Endometrial microvascular endothelial cells (primary cell): ENCODE measurements around the gene PM20D2. TPM values are rescaled to one million over a fixed set of nuclear protein-coding genes. Genes with fewer than 3 reads are reported as not detected.

Experiments
- in situ Hi-C: cut with HindIII; loops from 2 replicates; pipeline ENCODE4 v1.10.0; 2017; ENCODE audit warnings: low sequenced_read_pairs, low pct_unique_long_range_greater_than_20kb; ENCODE audit errors: inconsistent ontology term
- total RNA-seq: library from RNA; depleted of rRNA; stranded (reverse); fragments of >200 nt; gene quantifications from one replicate; pipeline ENCODE4 v1.2.3, GENCODE V29; 2015; ENCODE audit errors: inconsistent ontology term

The PM20D2 gene
- total RNA-seq, 1 donor from 2014 or later, result 15.2 TPM

DNA sequence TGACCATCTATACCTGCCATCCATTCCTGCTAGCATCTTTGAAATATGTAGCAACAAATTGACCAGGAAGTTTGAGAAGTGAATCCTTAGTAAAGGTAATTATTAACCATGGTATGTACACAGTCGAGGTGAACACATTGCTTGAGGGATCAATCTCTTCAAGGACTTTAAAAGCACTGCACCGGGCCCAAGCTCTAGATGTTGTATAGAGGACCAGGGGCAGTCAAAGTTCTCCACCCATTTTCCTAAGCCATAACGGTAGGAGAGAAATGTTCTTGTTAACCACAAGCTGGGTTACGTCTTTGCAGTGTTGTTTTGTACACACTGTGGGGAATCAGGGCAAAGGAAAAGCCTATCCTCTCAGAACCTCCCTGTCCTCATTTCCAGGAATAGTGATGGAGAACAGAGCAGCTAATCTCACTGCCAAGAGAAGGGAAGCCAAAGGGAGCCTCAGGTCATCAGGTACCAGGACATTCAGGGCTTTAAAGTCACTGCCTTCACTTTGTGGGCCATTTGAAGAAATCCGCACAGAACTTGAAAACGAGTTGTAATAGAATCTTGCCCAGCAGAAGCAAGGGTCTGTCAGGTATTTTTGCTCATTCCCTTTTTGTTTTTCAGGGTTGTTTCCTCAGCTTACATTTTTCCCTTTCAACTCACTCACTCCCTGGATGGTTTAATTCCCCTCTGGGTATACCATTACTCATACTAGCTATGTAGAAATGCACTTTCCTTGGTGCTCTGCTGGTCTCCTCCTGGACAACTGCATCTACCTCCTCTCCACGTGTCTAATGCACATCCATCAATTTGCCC is 5.3 kb upstream of the PM20D2 start:
- in situ Hi-C loops, result no loop called here

DNA sequence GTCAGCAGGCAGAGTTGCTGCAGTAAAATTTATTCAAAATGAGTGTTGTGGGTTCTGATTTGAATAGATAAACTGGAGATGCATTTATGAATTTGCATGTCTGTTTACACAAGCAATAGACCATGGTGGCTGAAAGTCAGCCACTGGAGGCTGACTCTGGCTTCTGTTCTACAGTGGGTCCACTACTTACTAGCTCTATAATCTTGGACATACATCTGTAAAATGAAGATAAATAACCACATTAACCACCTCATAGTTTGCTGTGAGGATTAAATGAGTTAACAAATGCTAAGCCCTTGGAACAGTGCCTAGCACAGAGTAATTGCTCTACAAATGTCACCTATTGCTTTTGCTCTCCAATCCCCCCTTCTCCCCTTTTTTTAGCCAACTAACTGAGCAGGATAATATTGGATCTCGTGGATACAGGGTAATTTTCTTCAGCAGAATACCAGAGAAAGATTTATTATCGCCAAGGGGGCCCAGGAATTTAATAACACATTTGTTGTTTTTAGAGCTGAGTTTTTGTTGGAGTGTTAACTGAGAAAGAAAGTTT is 1.4 kb upstream of the PM20D2 start:
- in situ Hi-C loops, result no loop called here

DNA sequence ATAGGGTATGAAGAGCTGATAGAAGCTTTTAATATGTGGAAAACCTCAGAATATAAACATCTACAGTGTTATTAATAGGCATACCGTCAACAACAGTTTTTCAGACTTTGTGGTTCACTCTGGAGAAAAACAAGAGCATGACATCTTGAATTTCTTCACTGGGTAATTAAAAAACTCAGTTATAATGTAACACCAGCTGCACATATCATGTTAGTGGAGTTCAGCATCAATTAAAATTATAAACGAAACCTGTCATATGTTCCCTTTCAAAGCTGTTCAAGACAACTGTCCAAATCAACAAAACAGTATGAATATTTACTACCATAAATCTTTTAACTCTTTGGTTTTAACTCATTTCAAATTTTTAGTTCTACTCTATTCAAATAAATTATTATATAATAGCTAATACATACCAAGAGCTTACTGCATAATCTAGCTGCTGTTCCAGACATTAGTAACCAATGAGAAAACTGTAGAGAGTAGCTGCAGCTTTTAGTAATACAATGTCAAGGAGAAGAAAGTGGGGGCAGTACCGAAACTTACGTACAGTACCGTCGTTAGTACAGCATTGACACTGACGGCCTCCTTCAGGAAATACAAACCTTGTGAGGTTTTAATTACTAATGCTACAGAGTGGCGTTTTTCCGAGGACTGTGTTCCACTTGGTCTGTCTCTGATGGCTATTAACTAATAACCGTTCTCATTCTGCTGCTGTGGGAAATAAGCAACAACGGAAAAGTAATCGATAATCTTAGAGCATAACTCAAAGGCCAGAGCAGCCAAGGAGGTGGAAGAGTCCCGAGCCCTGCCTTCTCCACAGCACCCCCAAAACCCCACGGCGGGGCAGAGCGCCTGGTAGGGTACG is 532 bp upstream of the PM20D2 start:
- in situ Hi-C loops, result no loop called here

DNA sequence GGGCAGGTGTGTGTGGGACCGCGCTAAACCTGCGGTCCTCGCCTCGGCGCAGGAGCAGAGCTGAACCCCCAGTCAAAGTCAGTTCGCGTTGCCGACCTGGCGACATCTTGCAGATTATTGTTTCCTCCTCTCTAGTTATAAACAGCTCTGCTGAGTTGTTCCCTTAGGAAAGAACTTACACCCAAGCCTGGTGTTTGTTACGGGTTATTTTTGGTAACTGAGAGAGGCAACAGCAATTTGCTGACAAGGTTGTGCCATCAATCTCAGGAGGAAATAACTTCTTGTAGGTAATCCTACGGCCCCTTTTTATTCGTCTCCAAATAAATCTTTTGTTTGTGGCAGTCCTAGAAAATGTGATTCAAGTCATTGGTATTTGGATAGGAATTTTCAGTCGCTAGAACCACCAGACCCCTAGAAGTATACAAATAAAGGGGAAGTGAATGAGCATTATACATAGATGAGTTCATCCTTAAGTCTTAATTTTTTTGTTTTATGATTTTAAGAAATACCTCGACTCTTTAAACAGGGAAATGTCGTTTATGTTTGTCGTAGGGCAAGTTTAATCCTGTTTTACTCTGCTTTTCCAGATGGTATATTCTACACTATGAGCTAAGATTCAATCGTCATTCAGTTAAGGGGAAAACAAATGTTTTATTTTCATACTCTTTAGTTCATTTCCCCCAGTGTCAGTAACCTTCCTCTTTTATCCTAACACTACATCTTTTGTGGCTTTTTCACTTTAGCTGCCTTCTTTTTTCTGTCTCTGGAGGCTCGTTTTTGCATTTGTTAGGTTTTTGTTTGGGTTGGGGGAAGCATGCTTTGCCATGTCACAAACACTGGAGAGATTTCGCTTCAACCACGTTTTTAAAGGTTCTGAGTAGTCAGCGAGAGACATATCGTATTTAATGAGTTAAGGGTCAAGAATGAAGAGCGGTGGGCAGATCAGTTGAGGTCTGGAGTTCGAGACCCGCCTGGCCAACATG is 1.2 kb downstream of the PM20D2 start:
- in situ Hi-C loops, result no loop called here

DNA sequence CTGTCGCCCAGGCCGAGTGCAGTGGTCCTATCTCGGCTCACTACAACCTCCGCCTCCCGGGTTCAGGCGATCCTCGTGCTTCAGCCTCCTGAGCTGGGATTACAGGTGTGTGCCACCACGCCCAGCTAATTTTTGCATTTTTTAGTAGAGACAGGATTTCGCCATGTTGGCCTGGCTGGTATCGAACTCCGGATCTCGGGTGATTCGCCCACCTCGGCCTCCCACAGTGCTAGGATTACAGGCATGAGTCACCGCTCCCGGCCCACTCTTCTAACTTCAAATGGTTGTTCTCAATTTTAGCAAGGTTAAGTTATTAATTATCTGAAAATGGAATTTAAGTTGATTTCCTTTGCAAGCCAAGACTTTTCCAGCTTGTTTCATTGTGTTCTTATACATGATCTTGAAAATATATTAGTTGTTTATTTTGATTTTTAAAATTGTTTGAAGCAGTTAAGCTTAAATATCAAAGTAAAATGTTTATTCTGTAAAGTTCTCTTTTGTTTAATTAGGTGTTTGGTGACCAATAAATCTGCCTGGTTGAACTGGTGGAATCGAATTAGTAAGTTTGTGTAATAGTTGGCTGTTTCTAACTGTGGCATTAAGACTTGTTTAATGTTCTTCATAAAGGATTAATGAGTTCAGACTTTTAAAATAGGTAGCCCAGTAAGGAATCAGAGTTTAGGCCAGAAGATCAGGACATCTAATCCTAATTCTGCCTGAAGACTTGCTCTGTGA is 2.3 kb downstream of the PM20D2 start:
- in situ Hi-C loops, result no loop called here

DNA sequence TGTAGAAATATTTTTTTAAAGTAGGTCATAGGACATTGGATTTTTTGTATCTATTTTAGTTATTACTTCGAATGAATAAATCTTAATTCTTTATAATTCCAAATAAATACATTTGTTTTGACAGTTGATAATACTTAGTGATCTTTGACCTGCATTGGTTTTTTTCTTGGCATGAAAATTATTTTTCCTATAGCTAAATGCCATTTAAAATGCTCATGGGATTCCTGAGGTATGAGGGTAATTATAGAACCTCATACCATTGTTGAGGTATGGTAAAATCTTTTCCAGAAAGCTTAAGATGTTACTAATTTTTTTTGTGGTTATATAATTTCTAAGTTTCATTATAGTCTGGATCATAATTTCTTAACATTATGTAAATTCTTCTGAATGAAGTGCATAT is 8.3 kb downstream of the PM20D2 start:
- in situ Hi-C loops, result no loop called here

DNA sequence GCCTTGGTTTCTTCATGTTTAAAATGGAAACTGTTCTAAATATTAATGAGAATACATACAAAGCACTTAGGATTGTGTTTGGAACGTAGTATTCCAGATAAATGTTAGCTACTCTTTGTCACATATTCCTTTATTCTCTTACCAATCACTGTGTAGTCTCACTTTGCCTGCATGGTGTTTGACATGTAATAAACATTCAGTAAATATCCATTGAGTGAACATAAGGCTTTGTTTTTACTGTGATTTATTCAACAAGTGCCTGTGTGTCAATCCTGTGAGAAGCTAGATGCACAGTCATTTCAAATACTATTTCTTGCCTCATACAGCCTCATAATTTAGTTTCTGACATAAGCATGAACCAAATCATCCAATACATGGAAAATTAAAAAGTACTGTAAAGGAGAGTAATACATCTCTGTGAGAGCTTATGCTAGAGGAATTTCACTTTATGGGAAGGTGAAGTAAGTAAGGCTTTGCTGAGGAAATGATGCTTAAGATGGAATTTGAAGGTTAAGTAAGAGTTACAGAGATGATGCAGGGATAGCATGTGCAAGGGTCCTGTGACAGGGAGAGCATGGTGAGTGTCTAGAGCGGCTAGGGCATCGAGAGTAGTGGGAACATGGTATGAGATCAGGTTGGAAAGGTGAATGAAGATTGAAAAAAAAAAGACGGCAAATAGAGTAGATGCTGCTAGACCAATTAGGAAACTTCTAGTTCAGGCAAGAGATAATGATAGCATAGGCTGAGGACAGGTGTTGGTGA is 14.7 kb downstream of the PM20D2 start:
- in situ Hi-C loops, result no loop called here

DNA sequence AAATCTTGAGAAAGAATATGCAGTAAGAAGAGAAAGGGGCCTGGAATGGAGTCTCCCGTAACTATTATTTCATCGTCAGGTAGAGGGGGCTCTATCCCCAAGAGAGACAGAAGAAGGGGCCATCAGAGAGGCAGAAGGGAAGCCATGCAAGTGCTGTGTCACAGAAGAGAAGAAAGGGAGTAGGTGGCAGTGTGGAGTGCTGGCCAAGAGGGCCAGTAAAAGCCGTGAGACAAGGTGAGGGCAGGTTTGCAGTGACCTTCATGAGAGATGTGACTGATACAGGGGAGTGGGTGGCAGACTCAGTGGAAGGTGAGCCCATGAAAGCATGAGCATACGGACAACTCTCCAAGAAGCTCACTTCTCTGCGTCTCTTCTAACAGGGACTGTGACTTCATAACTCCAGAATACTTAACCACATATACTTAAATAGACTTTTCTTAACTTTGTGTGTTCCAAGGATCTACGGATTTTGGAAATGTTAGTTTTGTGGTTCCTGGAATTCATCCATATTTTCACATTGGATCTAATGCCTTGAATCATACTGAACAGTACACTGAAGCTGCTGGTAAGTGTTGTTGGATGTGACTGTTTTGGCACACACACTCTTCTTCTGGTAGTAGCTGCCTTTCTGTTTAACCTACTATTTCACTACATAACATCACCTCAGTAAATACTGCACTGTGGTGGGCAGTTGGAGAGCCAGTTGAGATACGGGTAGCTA is 15.6 kb downstream of the PM20D2 start:
- in situ Hi-C loops, result no loop called here

DNA sequence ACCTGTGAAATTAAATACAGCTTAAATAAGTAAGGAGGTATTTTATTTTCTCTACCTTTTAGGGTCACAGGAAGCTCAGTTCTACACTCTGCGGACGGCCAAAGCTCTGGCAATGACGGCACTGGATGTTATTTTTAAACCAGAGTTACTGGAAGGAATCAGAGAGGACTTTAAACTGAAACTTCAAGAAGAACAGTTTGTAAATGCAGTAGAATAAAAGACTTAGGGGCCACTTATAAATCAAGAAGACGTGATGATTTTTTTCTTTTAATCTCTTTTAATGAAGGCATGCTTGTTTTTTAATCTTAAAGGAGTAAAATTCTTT is 16.2 kb downstream of the PM20D2 start:
- in situ Hi-C loops, result no loop called here

DNA sequence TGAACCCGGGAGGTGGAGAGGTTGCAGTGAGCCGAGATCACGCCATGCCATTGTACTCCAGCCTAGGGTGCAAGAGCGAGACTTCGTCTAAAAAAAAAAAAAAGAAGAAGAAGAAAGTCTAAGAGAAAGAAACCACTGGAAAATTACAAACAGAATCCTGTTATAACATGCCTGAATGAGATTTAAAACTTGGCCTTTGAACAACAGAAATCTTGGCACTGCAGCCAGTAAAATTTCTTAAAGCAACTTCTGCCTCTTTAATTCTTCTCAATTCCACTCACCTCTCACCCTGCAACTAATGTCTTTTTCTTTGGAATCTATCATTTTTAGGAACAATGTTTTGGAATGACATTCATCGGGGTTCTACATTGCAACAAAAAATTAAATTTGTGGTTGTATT is 26.3 kb downstream of the PM20D2 start:
- in situ Hi-C loops, result no loop called here

DNA sequence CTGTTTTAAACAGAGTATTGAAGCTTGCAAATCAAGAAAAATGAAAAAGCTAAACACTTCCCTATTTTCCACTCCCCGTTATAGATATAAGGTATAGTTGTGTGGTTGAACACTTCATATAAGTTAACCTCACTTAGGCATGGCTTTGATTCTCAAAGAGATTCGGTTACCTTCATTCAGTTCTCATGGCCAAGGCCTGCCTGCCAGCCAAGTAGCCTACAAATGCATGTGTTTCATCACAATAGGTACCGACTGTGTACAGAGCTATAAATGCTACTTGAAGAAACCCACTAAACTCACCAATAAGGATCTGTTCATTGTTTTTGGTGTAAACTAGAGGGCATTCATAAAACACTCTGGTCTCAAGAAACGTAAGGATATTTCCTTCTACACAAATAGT is 27.8 kb downstream of the PM20D2 start:
- in situ Hi-C loops, result no loop called here

DNA sequence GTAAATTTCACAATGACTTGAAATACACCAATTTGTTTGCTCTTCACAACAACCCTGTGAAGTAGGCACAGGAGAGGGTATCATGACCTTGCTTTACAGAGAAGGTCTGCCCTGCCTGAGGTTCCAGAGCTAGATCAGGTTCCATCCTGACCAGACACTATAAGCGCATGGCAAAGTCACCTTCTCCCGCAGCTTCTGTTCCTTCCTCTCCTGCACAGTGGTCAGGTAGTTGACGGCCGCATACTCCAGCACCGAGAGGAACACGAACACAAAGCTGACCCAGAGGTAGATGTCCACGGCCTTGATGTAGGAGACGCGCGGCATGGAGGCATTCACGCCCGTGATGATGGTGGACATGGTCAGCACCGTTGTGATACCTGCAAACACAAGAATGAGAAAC is 34.3 kb downstream of the PM20D2 start:
- in situ Hi-C loops, result no loop called here

DNA sequence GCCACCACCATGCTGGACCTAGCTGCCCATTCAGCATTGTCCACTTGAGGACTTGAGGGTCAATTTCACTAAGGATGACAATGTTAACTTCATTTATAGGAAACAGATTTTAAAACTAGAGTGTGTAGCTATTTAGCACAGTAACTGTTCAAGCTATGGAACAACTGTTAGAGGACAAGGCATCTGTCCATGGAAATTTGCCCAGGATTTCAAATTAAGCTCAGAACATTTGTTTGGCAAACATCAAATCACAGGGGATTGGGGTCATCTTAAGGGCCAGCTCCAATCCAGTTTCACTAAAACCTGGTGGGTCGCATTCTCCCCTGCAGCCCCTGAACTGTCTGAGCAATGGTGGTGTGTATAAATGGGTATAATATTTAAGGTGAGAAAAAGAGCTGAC is 35.1 kb downstream of the PM20D2 start:
- in situ Hi-C loops, result no loop called here

DNA sequence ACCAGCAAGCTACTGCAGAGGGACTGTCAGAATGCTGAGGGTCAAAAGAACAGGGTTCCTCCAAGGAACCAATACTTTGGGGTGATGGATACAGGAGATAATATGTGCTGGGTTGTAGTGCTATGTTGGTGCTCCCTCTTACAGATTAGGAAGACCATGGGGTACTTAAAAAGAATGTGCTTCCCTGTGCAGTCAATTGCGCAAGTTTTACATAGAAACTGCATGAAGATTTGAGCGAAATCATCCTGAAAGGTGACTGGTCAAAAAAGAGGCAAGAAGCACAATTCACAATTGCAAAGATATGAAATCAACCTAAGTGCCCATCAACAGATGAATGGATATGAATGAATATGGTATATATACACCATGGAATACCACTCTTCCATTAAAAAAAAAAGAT is 37.4 kb downstream of the PM20D2 start:
- in situ Hi-C loops, result no loop called here

DNA sequence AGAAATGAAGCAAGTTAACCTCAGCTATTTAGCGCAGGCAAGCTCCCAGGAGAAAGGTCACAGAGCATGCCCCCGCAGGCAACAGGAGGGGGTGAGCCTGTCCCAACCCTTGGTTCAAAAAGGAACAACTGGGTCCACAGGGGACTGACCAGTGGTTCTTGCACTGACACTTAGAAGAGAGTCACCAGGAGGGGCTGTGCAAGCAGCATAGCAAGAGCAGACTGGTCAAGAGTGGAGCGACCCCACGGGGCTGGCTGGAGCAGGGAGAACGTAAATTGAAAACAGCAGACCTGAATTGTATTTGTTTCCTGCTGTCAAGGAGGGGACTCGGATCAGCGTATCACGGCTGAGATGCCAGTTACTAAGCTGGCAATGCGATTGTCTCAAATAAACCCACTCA is 38.5 kb downstream of the PM20D2 start:
- in situ Hi-C loops, result no loop called here

DNA sequence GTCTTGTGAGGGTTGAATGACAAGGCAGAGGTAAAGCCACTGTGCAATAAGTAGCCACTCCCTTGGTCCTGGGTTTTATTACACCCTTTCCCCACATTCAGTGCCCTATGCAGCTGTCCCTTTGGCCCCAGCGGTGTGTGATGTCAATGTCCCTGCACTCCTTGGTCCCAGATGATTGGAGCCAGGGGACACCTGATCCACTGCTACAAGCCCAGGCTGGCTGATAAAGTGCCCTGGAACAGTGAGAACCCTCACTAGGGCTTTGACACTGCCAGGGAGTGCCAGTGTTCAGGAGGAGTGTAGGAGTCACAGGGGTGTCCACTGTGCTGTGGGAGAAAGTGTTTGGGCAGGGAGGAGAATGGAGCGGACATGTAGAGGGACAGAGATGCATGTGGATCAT is 40.9 kb downstream of the PM20D2 start:
- in situ Hi-C loops, result no loop called here

DNA sequence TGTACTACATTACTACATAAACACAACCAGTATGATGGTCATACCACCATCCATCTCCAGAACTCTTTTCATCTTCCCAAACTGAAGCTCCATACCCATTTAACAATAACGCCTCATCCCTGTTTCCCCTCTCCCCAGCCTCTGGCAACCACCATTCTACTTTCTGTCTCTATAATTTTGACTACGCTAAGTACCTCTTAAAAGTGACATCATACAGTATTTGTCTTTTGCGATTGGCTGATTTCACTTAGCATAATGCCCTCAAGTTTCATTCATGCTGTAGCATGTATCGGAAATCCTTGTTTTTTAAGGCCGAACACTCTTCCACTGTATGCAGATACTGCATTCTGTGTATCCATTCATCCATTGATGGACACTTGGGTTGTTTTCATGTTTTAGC is 41.6 kb downstream of the PM20D2 start:
- in situ Hi-C loops, result no loop called here
